Ovary (tissue), 3 donors: ENCODE measurements around the gene LRMDA.

Source experiments
- EP300 ChIP-seq: sonication (generic); formaldehyde crosslinking; IDR thresholded peaks from one replicate; pipeline ENCODE4 v1.6.1; 2017; ENCODE audit warnings: antibody characterized with exemption
- POLR2A ChIP-seq: fragments of 450-650 bp; IDR thresholded peaks from one replicate; pipeline ENCODE4 v1.6.1; 2017; ENCODE audit warnings: antibody characterized with exemption, mild to moderate bottlenecking, moderate library complexity
- TF ChIP-seq, protein P1 (sequence below), 3 donors: fragments of 450-650 bp in 2 of 3; fragments of 200-600 bp in 1 of 3; IDR thresholded peaks; one replicate each; pipeline versions ENCODE4 v1.5.1 to v1.8.0; 2016 to 2022; ENCODE audit warnings: antibody characterized with exemption in 3 of 3, mild to moderate bottlenecking in 1 of 3
- donor health status: DM: no; HTN: no; CAD: no.

DNA sequence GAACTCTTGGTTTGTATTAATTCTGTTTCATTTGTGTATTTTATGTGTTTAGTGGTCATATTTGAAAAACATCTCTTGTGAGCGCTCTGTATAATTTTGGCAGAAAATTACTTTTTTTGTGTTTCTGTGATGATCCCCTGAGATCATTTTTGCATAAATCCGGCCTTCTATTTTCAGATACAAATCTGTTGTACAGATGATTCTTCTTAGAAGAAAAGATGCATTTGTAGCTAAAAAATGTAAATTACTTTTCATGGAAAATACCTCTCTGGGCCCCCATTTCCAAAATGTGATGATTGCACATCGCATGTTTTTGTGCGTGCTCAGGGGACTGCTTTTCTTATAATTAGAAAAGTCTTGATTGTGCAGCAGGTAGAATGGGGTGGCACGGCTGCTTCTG, 395.4 kb downstream of the LRMDA start:
- no peak for TF ChIP-seq EP300
- TF ChIP-seq, protein P1, sequence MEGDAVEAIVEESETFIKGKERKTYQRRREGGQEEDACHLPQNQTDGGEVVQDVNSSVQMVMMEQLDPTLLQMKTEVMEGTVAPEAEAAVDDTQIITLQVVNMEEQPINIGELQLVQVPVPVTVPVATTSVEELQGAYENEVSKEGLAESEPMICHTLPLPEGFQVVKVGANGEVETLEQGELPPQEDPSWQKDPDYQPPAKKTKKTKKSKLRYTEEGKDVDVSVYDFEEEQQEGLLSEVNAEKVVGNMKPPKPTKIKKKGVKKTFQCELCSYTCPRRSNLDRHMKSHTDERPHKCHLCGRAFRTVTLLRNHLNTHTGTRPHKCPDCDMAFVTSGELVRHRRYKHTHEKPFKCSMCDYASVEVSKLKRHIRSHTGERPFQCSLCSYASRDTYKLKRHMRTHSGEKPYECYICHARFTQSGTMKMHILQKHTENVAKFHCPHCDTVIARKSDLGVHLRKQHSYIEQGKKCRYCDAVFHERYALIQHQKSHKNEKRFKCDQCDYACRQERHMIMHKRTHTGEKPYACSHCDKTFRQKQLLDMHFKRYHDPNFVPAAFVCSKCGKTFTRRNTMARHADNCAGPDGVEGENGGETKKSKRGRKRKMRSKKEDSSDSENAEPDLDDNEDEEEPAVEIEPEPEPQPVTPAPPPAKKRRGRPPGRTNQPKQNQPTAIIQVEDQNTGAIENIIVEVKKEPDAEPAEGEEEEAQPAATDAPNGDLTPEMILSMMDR (IDR thresholded peaks at IDR 0.05): no peak
- no peak for TF ChIP-seq POLR2A
